Measurements from ENCODE around the gene KIF26A.

DNA sequence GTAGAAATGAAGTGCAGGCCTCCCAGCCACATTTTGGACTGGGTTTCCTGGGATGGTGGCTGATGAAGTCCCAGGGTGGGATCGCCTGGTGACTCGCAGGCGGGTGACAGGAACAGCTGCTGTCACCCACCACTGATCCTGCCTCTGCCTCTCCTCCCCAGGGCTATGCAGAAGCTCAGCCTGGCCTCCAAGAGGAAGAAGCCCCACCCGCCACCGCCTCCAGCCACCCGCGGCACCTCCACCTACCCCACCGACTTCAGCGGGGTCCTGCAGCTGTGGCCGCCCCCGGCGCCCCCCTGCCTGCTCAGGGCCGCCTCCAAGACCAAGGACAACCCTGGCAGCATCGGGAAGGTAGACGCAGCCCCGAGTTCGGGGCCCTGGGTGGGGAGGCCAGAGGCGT is 28.3 kb downstream of the KIF26A start:
- TF ChIP-seq, protein P1, sequence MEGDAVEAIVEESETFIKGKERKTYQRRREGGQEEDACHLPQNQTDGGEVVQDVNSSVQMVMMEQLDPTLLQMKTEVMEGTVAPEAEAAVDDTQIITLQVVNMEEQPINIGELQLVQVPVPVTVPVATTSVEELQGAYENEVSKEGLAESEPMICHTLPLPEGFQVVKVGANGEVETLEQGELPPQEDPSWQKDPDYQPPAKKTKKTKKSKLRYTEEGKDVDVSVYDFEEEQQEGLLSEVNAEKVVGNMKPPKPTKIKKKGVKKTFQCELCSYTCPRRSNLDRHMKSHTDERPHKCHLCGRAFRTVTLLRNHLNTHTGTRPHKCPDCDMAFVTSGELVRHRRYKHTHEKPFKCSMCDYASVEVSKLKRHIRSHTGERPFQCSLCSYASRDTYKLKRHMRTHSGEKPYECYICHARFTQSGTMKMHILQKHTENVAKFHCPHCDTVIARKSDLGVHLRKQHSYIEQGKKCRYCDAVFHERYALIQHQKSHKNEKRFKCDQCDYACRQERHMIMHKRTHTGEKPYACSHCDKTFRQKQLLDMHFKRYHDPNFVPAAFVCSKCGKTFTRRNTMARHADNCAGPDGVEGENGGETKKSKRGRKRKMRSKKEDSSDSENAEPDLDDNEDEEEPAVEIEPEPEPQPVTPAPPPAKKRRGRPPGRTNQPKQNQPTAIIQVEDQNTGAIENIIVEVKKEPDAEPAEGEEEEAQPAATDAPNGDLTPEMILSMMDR (IDR thresholded peaks at IDR 0.05; ENCODE audit: low read depth, low read length): no peak
- TF ChIP-seq EZH2phosphoT487 (IDR thresholded peaks at IDR 0.05; ENCODE audit: low read depth): no peak

Measured in OCI-LY3 (cell line).